ENCODE data around the gene FIS1.

The FIS1 gene

DNA sequence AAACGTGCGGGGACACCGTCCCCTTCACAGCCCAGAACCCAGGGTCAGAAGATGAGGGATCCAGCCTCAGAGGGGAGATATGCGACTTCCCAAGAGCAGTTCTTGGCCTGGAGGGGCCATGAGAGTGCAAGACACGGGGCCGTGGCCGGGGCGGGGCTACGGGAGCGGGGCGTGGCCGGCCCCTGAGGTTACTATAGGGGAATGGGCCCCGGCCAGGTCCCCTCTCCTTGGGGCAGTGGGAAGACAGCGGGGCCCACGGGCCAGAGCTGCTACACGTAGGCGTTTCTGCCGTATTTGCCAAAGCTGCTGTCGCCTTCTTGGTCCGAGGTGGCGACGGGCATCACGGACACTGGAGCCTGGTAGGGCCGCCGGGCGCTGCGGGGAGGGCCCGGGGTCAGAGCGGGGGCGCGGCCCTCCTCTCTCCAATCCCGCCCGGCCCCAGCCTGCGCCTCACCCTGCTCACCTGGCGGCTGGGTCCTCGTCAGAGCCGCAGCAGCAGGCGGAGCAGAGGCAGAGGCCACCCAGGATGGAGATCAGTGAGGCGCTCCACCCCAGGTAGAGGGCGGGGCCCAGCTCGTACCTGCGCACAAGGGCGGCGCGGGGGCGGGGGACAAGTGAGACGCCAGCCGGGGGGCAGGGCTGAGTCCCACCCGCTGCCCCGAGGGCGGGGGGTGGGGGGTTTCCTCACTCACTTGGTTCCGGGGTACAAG lies 12.6 kb downstream of the FIS1 start:
- no peaks in the 10 kb centered on the region for H3K9me3 ChIP-seq (ENCODE audit: control insufficient read depth, insufficient read depth, low read length)
- no peaks in the 10 kb centered on the region for H3K4me1 ChIP-seq (ENCODE audit: control insufficient read depth, low read length)
- no peak overlapping the region for H3K4me2 ChIP-seq (ENCODE audit: low read length)
- H4K20me1 ChIP-seq (ENCODE audit: control insufficient read depth, insufficient read depth, low read depth, low read length) = 0 out of 2 replicates have a peak, but pooled peaks cover 4% of the 10 kb centered on the region
- no peaks in the 10 kb centered on the region for H3K27me3 ChIP-seq (ENCODE audit: control insufficient read depth, low read length)
- H3F3A ChIP-seq (ENCODE audit: control insufficient read depth, insufficient read depth) = no peaks in the 10 kb centered on the region
- peaks cover 10% of the 10 kb centered on the region; the same call in 1 of the 2 replicates for H3K36me3 ChIP-seq (ENCODE audit: control insufficient read depth, low read length)
- H3K4me3 ChIP-seq (ENCODE audit: low read length) = no peak overlapping the region
- H3K27ac ChIP-seq (ENCODE audit: low read depth, low read length) = no peak overlapping the region
- no peaks in the 10 kb centered on the region for H3K9me2 ChIP-seq (replicated peaks; ENCODE audit: control insufficient read depth, low read length)
- TF ChIP-seq EZH2phosphoT487 (IDR thresholded peaks at IDR 0.05; ENCODE audit: borderline replicate concordance, low read length) = no peak
- no peak for TF ChIP-seq CTCF (IDR thresholded peaks at IDR 0.05; ENCODE audit: low read depth, low read length, poor library complexity, severe bottlenecking)
- no peaks in the 10 kb centered on the region for H3K79me2 ChIP-seq (ENCODE audit: control insufficient read depth, low read length)

DNA sequence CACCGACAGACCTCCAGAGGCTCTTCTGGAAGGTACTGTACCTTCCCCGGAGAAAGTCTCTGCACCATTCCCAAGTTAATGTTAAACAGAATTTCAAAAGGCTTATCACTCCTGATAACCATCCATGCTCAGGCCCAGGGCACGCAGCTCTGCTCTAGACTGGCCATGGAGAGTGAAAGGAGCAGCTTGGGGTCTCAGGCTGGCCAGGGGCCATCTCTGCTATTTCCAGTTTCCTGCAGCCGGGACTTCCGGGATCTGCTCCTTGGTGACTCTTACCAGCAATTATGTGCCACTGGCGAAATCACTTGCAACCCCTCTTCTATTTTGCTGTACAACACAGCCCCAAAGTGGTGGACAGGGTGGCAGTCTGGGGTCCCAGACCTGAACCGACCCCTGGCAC lies 13.2 kb downstream of the FIS1 start:
- Histone ChIP-seq H3K9me3 (ENCODE audit: control insufficient read depth, insufficient read depth, low read length) (no peaks in the 10 kb centered on the region), H3K36me3 (ENCODE audit: control insufficient read depth, low read length) (peaks cover 4% of the 10 kb centered on the region; the same call in 1 of the 2 replicates), H3K27me3 (ENCODE audit: control insufficient read depth, low read length) (no peaks in the 10 kb centered on the region), H3K27ac (ENCODE audit: low read depth, low read length) (no peak overlapping the region), H4K20me1 (ENCODE audit: control insufficient read depth, insufficient read depth, low read depth, low read length) (0 out of 2 replicates have a peak, but pooled peaks cover 4% of the 10 kb centered on the region), H3K9me2 (replicated peaks; ENCODE audit: control insufficient read depth, low read length) (no peaks in the 10 kb centered on the region), H3F3A (ENCODE audit: control insufficient read depth, insufficient read depth) (no peaks in the 10 kb centered on the region), H3K4me1 (ENCODE audit: control insufficient read depth, low read length) (no peaks in the 10 kb centered on the region), H3K4me3 (ENCODE audit: low read length) (no peak overlapping the region), H3K4me2 (ENCODE audit: low read length) (no peak overlapping the region), H3K79me2 (ENCODE audit: control insufficient read depth, low read length) (no peaks in the 10 kb centered on the region)
- TF ChIP-seq EZH2phosphoT487 (IDR thresholded peaks at IDR 0.05; ENCODE audit: borderline replicate concordance, low read length) = no peak

GRCh38 chr7:101226721-101227120 lies 18.2 kb downstream of the FIS1 start:
- TF ChIP-seq EZH2phosphoT487 (IDR thresholded peaks at IDR 0.05; ENCODE audit: borderline replicate concordance, low read length) (no peak), CTCF (IDR thresholded peaks at IDR 0.05; ENCODE audit: low read depth, low read length, poor library complexity, severe bottlenecking) (no peak)
- Histone ChIP-seq H3K9me2 (replicated peaks; ENCODE audit: control insufficient read depth, low read length) (no peaks in the 10 kb centered on the region), H3K27ac (ENCODE audit: low read depth, low read length) (no peak overlapping the region), H3F3A (ENCODE audit: control insufficient read depth, insufficient read depth) (no peaks in the 10 kb centered on the region), H3K27me3 (ENCODE audit: control insufficient read depth, low read length) (no peaks in the 10 kb centered on the region), H3K36me3 (ENCODE audit: control insufficient read depth, low read length) (peaks cover 17% of the 10 kb centered on the region), H3K79me2 (ENCODE audit: control insufficient read depth, low read length) (peaks cover 3% of the 10 kb centered on the region), H3K4me3 (ENCODE audit: low read length) (no peak overlapping the region), H4K20me1 (ENCODE audit: control insufficient read depth, insufficient read depth, low read depth, low read length) (no peaks in the 10 kb centered on the region), H3K4me2 (ENCODE audit: low read length) (no peak overlapping the region), H3K9me3 (ENCODE audit: control insufficient read depth, insufficient read depth, low read length) (no peaks in the 10 kb centered on the region), H3K4me1 (ENCODE audit: control insufficient read depth, low read length) (no peaks in the 10 kb centered on the region)

GRCh38 chr7:101225650-101226049 lies 19.2 kb downstream of the FIS1 start:
- Histone ChIP-seq H4K20me1 (ENCODE audit: control insufficient read depth, insufficient read depth, low read depth, low read length) (no peaks in the 10 kb centered on the region), H3K4me3 (ENCODE audit: low read length) (no peak overlapping the region), H3K79me2 (ENCODE audit: control insufficient read depth, low read length) (peaks cover 12% of the 10 kb centered on the region), H3K4me2 (ENCODE audit: low read length) (no peak overlapping the region), H3K27me3 (ENCODE audit: control insufficient read depth, low read length) (no peaks in the 10 kb centered on the region), H3K4me1 (ENCODE audit: control insufficient read depth, low read length) (no peaks in the 10 kb centered on the region), H3K9me2 (replicated peaks; ENCODE audit: control insufficient read depth, low read length) (no peaks in the 10 kb centered on the region), H3F3A (ENCODE audit: control insufficient read depth, insufficient read depth) (no peaks in the 10 kb centered on the region), H3K9me3 (ENCODE audit: control insufficient read depth, insufficient read depth, low read length) (no peaks in the 10 kb centered on the region), H3K27ac (ENCODE audit: low read depth, low read length) (no peak overlapping the region), H3K36me3 (ENCODE audit: control insufficient read depth, low read length) (peaks cover 17% of the 10 kb centered on the region)
- no peak for TF ChIP-seq CTCF (IDR thresholded peaks at IDR 0.05; ENCODE audit: low read depth, low read length, poor library complexity, severe bottlenecking)
